ENCODE data around the gene TXN. TPM values are rescaled to one million over a fixed set of nuclear protein-coding genes. Genes with fewer than 3 reads are reported as not detected.
"Not testable (repeated sequence)": the region's sequence is repeated elsewhere in the genome, so short reads cannot be mapped to it uniquely, and the experiment has no call there.

The TXN gene
- total RNA-seq, 4 donors from 2014 or later: 136 to 226 (median 178) TPM

DNA sequence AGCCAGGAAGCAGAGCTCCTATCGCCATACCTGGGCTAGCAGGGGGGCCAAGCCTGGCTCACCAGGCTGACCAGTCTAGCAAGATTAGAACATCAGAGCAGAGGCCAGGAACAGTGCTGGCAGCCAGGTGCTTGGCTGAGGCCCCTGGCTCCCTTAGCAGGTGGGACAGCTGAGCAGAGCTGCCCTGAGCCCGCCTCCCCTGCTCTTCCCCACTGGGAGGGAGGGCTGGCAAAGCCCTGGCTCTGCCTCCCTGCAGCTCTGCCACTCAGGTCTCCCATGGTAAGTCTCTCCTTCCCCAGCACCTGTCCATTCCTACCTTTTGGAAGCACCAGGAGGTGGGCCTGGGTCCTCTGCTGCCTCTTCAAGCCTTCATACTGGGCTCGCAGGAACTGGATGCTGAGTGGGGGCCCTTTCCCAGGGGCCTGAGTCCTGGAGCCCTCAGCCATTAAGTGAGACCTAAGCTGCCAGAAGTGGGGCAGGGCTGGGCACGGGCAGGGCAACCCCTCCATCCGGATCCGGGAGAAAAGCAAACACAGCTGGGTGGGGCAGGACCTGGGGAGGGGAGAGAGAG lies 49.2 kb downstream of the TXN start:
- H3K27ac ChIP-seq: peak overlapping the region in 3 of 4 donors; percentile 63 to 84 (median 74)
- DNase-seq: peak in 2 of 3 donors; percentile 70 to 79
- peak in 1 of 2 donors; percentile 17 for TF ChIP-seq POLR2A (IDR thresholded peaks at IDR 0.05)
- TF ChIP-seq, protein P1, sequence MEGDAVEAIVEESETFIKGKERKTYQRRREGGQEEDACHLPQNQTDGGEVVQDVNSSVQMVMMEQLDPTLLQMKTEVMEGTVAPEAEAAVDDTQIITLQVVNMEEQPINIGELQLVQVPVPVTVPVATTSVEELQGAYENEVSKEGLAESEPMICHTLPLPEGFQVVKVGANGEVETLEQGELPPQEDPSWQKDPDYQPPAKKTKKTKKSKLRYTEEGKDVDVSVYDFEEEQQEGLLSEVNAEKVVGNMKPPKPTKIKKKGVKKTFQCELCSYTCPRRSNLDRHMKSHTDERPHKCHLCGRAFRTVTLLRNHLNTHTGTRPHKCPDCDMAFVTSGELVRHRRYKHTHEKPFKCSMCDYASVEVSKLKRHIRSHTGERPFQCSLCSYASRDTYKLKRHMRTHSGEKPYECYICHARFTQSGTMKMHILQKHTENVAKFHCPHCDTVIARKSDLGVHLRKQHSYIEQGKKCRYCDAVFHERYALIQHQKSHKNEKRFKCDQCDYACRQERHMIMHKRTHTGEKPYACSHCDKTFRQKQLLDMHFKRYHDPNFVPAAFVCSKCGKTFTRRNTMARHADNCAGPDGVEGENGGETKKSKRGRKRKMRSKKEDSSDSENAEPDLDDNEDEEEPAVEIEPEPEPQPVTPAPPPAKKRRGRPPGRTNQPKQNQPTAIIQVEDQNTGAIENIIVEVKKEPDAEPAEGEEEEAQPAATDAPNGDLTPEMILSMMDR (IDR thresholded peaks at IDR 0.05): no peak
- no peaks in the 10 kb centered on the region for H3K9me3 ChIP-seq
- peaks cover 0 to 15% (median 0%) of the 10 kb centered on the region in 4 donors for H3K4me1 ChIP-seq
- H3K4me3 ChIP-seq: peak overlapping the region in 2 of 4 donors; percentile 22 to 34
- H3K36me3 ChIP-seq: no peaks in the 10 kb centered on the region
- H3K27me3 ChIP-seq: no peaks in the 10 kb centered on the region

DNA sequence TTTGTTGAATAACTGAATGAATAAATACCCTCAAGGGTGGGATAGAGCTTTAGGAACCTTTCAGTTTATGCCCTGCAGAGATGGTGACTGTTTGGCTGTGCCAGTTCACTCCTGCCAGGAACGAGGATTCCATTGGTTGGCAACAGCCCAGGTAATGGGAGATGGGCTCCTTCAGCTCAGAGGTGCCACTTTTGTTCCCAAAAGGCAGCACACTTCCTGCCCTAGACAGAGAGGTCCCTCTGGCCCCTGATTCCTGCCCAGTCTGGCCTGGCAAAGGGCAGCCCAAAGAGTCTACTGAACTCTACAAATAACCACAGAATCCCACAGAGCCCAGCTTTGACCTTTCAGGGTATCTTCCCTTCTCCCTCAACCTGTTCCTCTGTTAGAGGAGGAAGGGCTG lies 49.9 kb downstream of the TXN start:
- no peak for TF ChIP-seq POLR2A (IDR thresholded peaks at IDR 0.05)
- TF ChIP-seq, protein P1 (IDR thresholded peaks at IDR 0.05): no peak
- DNase-seq: no peak
- Histone ChIP-seq H3K27ac (peak overlapping the region in 3 of 4 donors; percentile 63 to 84 (median 74)), H3K27me3 (no peaks in the 10 kb centered on the region), H3K36me3 (no peaks in the 10 kb centered on the region), H3K4me3 (peak overlapping the region in 3 of 4 donors; percentile 2 to 34 (median 22)), H3K9me3 (no peaks in the 10 kb centered on the region), H3K4me1 (peaks cover 0 to 15% (median 0%) of the 10 kb centered on the region in 4 donors)

GRCh38 chr9:110205612-110206011 lies 50.7 kb downstream of the TXN start:
- peak in 1 of 3 donors; percentile 53 for DNase-seq
- Histone ChIP-seq H3K4me3 (peak overlapping the region in 2 of 4 donors; percentile 22 to 34), H3K4me1 (peaks cover 0 to 15% (median 0%) of the 10 kb centered on the region in 4 donors), H3K27ac (peak overlapping the region in 2 of 4 donors; percentile 74 to 84)
- H3K36me3 ChIP-seq, H3K27me3 ChIP-seq, H3K9me3 ChIP-seq: not testable (repeated sequence)

DNA sequence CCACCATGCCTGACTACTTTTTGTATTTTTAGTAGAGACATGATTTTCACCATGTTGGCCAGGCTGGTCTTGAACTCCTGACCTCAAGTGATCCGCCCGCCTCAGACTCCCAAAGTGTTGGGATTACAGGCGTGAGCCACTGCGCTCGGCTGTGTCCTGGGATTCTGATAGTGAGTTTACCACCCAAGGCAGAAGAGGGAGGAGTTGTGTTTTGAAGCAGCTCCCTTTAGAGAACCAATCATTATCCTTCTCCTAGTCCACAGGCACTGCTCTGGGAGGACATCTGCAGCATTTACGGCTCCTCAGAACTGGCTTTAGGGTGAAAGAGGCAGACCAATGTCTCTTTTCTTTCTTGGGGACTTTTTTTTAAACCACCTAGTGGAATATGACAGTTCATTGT lies 54.1 kb downstream of the TXN start:
- Histone ChIP-seq H3K4me1 (peaks cover 0 to 28% (median 0%) of the 10 kb centered on the region in 4 donors), H3K4me3 (no peak overlapping the region), H3K27ac (peak overlapping the region in 1 of 4 donors; percentile 44), H3K36me3 (no peaks in the 10 kb centered on the region), H3K9me3 (no peaks in the 10 kb centered on the region), H3K27me3 (no peaks in the 10 kb centered on the region)
- TF ChIP-seq POLR2A (IDR thresholded peaks at IDR 0.05): no peak
- TF ChIP-seq, protein P1 (IDR thresholded peaks at IDR 0.05): no peak
- DNase-seq: no peak

DNA sequence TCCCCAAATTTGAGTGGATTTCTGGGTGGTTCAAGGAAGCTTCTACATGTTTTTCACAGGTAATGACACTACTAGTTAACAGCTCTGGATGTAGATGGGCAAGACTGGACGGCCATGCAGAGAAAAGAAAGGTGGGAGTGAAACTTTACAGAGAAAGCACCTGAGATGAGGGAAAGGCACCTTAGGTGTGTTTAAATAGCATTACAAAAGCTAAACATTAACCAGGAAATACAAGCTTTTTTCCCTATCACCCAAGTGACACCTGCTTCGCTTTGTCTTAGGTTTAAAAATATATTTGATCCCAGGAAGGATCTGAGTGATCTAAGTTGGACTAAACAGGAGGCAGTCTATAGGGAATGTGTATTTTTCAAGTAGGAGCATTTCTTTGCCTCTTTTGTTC lies 56.7 kb downstream of the TXN start:
- Histone ChIP-seq H3K27me3 (no peaks in the 10 kb centered on the region), H3K27ac (peak overlapping the region in 3 of 4 donors; percentile 36 to 70 (median 44)), H3K36me3 (no peaks in the 10 kb centered on the region), H3K4me3 (no peak overlapping the region), H3K9me3 (no peaks in the 10 kb centered on the region), H3K4me1 (peaks cover 0 to 28% (median 0%) of the 10 kb centered on the region in 4 donors)
- DNase-seq: no peak
- TF ChIP-seq, protein P1 (IDR thresholded peaks at IDR 0.05): no peak
- no peak for TF ChIP-seq POLR2A (IDR thresholded peaks at IDR 0.05)

DNA sequence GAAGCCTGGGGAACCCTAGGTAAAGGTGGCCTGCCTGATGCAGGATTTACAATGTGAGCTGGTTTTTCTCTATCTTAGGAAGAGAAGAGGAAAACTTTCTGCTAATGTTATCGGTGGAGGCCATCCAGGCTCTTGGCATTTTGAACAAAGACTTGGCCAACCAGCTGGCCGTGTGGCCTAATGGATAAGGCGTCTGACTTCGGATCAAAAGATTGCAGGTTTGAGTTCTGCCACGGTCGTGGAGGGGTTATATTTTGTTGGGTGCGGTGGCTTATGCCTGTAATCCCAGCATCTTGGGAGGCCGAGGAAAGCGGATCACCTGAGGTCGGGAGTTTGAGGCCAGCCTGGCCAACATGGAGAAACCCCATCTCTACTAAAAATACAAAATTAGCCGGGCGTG lies 58.0 kb downstream of the TXN start:
- no peaks in the 10 kb centered on the region for H3K9me3 ChIP-seq
- no peak for DNase-seq
- peaks cover 0 to 38% (median 0%) of the 10 kb centered on the region in 4 donors for H3K4me1 ChIP-seq
- H3K27ac ChIP-seq: peak overlapping the region in 3 of 4 donors; percentile 27 to 78 (median 61)
- TF ChIP-seq, protein P1 (IDR thresholded peaks at IDR 0.05): no peak
- no peak for TF ChIP-seq POLR2A (IDR thresholded peaks at IDR 0.05)
- no peaks in the 10 kb centered on the region for H3K36me3 ChIP-seq
- H3K4me3 ChIP-seq: no peak overlapping the region
- no peaks in the 10 kb centered on the region for H3K27me3 ChIP-seq
